ENCODE results near the gene IPO5.

IPO5 gene

DNA sequence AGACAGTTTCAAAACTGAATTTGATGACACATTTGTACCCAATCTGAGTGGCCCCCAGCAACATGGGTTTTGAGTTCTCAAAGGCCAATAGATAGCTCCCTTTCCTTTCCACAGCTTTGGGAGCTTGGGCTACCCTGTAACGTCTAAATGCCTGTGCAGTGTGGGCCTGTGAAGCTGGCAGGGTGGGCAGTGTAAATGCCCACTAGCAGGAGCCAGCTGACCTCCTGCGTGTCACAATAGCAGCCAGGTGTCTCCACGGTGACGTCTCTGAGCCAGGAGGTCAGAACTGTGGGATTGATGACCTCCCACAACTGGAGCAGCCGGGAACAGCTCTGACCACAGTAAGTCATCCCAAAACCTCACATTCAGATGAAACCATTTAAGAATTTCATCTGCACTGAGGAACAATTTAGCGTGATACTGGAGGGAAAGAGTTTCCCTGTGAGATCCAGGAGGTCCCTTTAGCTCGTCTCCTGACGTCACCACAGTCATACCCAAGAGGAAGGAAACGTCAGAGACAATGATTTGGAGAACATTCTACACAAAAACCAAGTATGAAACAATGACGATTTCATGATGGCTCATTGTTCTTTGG, at the start of gene IPO5:
Gene IPO5 (plus strand): TSS at position 300 of the 595 bp plus-strand sequence. CDS start 23,022 bp downstream, outside the sequence.
- peak in 1 of 10 donors; percentile 44 for DNase-seq
- intact Hi-C loops (cut with DNase I), result no loop called here

DNA sequence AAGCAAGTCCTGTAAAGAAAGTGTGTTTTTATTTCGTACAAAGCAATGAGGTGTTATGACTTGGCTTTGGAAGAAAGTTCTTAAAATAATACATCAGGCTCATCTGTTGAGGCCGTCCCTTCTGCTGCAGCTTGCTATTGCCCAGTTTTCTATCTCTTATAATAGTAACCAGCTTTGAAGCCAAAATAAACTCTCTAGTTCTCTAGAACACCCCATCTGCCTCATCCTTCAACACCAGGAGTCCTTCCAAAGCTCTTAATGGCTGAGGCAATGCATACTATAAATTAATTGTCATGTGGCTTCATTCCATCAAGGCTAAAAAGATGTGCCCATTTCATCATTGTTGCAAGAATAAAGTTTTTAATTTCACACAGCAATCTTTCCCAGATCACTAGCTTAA, 49.4 kb upstream of the IPO5 start:
- DNase-seq, result no peak
- intact Hi-C loops (cut with DNase I), result no loop called here

DNA sequence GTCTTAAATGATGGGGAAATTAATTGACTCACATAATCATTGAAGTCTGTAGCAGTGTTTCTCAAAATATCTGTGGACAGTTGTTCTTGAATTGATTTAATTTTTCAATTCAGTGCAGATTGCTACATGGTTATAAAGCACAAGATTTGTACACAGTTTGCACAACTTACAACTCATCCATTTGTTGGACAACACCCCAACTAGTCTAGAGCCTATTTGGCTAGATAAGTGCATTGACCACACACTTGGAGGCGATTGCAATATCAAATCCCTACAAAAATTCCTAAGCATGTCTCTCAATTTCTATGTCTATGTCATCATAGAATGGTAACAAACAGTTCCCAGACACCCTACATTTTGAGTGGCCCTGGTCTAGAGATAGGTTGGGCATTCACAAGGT, 48.0 kb upstream of the IPO5 start:
- intact Hi-C loops (cut with DNase I), result no loop called here
- no peak for DNase-seq

DNA sequence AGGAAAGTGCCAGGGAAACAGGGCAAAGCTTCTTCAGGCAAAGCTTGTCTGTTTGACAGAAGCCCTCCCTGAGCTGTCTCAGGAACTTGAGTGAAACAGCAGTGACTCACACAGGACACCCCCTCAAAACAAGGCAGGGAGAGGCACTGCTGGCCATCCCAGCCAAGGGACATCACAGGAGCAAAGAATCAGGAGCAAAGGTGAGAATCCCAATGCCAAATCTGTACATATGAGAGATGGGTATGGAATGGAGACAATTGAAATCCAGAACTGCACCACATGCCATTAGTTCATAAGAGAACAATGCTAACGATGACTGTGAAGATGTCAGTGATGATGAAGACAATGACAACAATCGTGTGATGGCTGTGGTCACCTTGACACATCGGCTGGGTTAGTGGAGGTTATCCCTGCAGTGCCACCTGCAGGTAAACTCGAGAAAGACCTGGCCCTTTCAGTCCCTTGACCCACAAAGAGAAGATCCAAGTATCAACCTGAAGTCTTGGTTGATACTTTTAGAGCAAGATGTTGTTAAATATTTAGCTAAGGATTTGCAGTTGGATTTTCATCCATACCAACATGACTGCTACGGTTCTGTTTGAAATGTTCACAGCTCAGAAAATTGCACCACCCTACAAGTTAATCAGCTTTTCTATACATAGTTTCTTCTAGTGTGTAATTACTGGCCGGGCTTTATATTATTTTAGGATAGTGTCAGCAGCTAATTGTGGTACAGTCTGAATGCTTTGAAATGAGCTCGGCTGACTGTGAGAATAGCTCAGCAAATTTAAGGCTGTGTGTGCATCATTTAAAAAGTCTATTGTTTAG, 42.0 kb upstream of the IPO5 start:
- no peak for DNase-seq
- intact Hi-C loops (cut with DNase I), result no loop called here

DNA sequence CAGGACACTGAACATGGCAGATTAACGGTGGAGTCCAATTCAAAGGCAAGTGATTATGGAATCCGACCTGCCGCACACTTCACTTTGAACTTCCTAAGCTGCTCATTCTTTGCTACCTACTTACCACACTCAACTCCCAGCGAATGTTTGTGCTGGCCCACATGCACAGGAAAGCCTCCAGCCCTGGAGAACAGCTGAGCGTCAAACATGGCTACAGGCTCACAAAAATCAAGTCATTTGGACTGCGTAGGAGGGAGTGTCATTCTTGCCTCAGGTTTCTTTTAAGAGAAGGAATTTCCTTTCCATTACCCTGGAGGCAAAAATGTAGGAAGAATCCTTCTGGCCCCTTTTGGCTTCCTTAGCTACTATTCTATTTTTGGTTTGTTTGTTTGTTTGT, 41.3 kb upstream of the IPO5 start:
- intact Hi-C loops (cut with DNase I), result no loop called here
- DNase-seq, result no peak

DNA sequence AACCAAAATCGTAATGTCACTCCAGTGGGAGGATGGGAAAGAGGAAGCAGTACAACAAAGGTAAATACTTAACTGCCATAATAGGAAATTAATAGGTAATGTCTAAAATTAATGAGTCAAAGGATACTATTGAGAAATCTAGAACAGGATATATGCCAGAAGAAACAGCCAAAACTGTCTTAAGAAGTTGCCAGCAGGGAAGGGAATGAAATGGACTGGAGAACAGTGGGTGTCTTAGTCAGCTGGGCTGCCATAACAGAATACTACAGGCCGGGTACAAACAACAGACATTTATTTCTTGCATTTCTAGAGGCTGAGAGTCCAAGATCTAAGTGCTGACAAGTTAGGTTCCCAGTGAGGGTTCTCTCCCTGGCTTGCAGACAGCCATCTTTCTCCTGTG, 40.3 kb upstream of the IPO5 start:
- intact Hi-C loops (cut with DNase I), result no loop called here
- no peak for DNase-seq

DNA sequence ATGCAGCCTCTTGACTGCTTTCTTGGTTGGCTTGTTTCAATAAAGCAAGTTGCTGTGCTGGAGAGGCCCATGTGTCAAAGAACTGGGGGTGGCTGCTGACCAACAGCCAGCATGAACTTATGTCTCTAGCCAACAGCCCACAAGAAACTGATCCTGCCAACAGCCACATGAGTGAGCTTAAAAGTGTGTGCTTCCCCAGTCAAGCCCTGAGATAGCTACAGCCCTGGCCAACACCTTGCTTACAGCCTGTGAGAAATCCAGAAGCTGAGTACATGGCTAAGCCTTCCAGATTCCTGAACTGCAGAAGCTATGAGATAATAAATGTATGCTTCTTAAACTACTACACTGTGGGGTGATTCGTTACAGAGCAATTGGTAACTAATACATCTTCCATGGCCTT, 38.9 kb upstream of the IPO5 start:
- peak in 8 of 10 donors; percentile 30 to 88 (median 35) for DNase-seq
- intact Hi-C loops (cut with DNase I), result no loop called here

DNA sequence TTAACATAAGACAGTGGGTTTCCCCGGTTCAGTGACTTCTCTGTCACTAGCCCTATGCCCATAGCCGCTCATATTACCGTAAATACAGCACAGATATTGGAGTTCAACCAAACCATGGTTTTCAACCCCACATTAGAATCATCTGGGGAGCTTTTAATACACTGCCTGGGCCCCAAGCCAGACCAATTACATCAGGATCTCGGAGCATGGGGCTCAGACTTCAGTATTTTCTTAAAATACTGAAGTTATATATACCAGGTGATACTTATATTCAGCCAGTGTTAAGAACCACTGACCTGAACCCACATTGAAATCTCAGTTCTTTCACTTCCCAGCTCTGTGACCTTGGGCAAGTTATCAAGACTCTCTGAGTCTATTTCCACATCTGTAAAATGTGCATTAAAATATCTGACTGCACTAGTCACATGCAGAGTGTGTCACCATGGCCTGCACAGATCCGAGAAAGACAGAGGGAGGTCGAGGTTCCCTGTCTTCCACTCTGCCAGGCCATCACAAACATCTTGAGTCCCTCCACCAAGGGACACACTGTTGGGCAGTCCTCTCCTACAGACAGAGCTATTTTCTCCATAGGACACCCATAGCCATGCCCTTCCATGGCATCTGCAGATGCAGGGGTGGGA, 32.2 kb upstream of the IPO5 start:
- DNase-seq, result no peak
- intact Hi-C loops (cut with DNase I), result no loop called here

DNA sequence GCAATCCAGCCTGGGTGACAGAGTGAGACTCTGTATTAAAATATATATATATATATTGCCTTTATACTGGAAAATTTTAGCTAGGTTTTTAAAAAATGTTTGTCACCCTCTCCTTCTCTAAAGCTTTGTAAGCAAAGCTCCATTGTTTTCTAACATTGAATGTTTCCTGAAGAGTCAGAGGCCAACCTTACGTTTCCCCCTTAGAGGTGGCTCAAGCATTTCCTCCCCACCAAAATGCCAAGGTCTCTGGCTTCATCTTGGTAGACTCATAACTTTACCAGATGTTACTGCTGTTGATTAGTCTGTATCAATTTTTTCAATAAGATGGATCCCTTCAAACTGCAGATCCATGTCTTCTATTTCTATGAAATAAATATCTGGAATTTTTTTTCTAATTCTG, 25.2 kb upstream of the IPO5 start:
- no peak for DNase-seq
- intact Hi-C loops (cut with DNase I), result no loop called here

DNA sequence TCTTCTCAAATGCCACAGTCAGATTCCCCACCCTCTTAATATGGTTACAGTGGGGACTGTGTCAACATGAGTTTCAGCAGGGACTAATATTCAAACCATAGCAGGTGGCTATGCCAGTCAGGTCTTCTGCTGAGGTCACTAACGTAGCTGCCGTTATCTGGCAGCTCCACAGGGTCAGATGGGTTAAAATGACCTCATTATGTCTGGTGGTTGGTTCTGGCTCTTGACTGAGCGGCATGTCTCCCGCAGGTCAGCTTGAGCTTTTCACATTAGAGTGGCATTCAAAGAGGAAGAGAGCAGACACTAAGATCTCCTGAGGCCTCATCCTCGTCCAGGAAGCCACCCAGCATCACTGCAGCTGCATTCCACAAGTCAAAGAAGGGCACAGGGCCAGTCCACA, 21.4 kb upstream of the IPO5 start:
- intact Hi-C loops (cut with DNase I), result no loop called here
- peak in 1 of 10 donors; percentile 11 for DNase-seq

DNA sequence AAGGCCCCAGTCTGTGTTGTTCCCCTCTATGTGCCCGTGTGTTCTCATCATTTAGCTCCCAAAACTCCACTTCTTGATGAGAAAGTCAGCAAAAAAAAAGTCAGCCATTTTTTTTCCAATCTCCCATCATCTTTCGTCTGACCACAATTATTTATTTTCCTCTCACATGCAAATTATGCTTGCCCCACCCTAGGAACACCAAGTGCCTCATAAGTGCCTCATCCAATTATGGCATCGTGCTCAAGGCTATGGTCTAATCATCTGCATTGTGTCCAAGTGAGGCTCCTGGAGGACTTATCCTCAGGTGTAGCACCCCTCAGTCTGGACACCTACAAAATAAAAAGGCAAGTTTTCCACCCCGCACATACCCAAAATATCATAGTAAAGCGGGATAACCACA, 20.8 kb upstream of the IPO5 start:
- intact Hi-C loops (cut with DNase I), result no loop called here
- no peak for DNase-seq

DNA sequence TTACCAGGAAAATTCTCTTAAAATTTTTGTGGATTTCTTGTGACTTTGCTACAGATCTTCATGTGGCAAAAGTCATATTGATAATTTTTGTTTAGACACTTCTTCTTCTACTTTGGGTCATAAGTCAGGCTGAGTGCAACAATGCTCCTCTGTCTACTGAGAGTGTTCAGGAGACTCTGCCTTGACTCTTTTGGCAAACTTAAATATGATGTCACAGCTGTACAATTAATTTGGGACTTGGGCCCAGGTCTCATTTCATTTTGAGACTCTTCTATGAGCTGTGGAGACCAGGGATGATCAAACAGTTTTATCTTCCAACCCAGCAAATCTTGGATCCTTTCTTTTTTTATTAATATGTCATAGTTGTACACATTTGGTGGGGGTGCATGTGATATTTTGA, 19.7 kb upstream of the IPO5 start:
- intact Hi-C loops (cut with DNase I), result no loop called here
- no peak for DNase-seq

DNA sequence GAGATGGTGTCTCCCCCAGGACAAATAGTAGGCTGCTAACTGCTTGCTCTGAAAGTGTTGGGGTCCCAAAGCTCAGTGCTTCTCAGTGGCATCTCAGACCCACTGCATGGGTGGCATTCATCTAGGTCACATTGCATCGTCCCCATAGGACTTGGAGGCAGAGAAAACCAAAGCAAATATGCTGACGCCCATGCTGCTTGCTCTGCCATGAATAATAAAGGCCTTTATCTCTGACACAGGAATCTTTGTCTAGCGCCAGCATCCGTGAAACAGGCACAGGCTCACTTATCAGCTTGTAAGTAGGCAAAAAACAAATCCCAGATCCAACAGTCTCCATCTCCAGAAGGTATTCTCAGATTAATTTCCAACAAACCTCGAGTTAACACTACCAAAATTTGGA, 18.9 kb upstream of the IPO5 start:
- peak in 4 of 10 donors; percentile 10 to 67 (median 28) for DNase-seq
- intact Hi-C loops (cut with DNase I), result no loop called here

DNA sequence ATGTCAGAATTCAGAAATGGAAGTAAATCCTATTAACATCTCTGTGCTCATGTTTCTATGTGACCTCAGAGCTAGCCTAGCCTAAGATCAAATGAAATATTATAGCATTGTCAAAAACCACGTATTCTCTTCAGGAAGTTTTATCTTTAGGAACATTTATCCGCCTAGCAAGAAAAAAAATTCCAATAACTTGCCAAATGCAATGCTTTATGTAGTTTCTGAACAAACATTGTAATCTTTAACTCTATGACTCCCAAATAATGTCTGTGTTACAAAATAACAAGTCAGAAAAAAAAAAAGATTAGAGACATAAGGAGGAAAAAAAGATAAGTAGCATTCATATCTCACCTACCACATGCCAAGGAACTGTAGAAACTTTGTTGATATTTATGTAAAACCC, 18.4 kb upstream of the IPO5 start:
- DNase-seq, result no peak
- intact Hi-C loops (cut with DNase I), result no loop called here

DNA sequence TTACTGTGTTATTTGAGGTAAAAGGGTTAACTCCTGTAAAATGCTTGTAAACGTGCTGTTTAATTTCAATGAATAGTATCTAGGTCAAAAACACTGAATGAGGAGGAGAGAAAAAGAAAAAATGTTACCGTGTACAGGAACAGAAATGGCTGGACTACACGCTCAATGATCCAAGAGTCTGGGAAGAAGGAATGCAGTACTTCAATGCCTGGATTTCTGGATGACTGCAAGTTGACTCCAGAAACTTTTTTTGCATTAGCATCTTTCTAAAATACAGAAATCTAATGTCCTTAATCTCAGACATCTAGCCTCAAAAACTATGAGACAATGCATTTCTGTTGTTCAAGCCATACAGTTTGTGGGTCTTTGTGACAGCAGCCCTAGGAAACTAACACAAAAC, 17.4 kb upstream of the IPO5 start:
- intact Hi-C loops (cut with DNase I), result no loop called here
- DNase-seq, result no peak

DNA sequence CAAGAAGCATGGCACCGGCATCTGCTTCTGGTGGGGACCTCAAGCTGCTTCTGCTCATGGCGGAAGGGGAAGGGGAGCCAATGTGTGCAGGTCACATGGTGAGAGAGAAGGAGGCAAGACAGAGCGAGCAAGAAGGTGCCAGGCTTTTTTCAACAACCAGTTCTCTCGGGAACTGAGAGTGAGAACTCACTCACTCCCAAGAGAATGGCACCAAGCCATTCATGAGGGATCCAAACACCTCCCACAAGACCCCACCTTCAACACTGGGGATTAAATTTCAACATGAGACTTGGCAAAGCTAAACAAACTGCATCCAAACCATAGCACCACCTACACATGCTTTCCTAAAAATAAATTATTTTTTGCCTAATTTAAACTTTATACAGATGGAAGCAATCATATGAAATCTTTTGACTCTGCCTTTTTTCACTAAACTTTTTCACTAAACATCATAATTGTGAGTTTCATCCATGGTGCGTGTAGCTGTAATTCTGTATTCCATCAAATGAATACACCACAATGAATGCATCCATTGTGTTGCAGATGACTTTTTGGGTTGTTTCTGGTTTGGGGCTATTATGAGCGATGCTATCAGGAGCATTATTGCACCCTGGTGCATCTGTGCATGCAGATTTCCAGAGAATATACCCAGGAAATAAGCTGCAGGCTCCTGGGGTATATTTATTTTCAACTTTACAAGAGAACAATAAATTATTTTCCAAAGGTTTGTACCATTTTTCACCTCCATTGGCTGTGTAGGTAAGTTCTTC, 14.6 kb upstream of the IPO5 start:
- peak in 2 of 10 donors; percentile 15 to 71 for DNase-seq
- intact Hi-C loops (cut with DNase I), result no loop called here

DNA sequence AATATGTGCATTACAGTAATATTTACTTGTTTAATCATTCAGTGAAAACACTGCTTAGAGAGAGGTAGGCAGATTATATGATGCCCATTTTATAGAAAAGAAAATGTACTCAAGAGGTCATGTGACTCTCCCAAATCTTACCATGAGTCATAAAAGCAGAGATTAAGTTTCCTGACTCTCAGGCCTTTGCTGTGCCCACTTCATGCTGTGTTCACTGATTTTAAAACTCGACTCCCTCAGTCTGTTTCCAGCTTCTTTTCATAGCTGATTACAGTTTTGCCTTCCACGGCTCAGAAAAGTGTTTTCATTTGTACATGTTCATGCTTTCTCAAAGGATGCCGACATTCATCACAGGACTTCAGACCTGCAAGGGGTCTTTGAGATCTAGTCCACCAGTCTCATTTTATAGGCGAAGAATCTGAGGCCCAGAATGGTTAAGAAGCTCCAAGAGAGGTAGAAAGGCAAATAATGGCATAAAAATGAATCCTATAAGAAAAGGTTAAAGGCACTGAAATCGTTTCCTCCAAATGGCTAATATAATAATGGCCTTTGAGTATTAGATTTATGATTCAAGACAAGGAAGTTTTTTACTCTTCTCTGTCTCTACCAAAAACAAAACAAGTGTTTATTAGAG, 9.0 kb upstream of the IPO5 start:
- no peak for DNase-seq
- intact Hi-C loops (cut with DNase I), result no loop called here

DNA sequence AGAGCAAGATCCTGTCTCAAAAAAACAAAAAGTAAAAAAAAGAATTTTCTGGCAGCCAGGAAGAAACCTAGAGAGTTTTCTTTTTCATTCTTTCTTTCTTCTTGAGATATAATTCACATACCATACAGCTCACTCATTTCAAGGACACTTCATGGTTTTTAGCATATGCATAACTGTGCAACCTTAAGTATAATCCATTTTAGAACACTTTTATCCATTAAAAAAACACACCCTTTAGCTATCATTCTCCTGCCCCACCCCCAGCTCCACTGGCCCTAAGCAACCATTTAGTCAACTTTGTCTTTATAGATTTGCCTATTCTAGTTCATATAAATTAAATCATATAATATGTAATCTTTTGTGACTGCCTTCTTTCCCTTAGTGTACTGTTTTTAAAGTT, 8.1 kb upstream of the IPO5 start:
- no peak for DNase-seq
- intact Hi-C loops (cut with DNase I), result no loop called here

DNA sequence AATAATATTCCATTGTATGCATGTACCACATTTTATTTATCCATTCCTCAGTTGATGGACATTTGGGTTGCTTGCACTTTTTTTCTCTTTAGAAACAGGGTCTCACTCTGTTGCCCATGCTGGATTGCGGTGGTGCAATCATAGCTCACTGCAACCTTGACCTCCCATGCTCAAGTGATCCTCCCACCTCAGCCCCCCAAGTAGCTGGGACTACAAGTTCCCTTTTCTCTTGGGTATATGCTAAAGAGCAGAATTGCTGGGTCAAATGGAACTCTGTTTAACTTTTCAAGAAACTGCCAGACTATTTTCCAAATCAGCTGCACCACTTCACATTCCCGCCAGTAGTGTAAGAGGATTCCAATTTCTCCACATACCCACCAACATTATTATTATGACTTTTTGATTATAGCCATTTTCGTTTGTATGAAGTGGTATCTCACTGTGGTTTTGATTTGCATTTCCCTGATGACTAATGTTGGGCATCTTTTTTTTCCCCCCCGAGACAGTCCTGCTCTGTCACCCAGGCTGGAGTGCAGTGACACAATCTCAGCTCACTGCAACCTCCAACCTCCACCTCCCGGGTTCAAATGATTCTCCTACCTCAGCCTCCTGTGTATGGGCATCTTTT, 7.6 kb upstream of the IPO5 start:
- intact Hi-C loops (cut with DNase I), result no loop called here
- DNase-seq, result no peak

DNA sequence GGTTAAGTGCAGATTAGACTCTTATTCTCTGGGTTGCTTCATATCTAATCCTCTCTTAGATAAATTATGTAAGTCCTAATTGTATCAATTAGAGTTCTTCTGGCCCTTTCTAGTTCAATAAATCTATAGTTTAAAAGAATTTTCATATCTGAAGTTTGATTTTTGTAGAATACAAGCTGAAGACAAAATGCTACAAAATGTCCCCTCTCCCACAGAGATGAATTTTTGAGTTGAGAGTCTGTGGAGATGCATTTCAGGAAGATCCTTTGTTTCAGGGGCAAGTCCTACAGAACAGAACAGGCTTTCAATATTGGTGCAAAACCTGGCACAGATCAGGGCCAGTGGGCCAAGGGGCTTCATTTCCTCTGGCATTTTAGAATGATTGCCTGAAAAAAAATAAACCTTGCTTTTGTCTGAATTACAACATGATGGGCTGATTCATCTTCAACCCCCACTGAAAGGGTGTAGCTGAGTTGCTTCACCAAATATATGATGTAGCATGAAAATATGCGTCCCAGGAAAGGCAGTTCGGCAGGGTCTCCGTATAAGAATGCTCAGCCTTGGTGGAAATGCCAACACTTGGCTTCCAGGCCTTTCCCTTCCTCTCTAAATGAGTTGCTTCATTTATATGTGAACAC, 6.4 kb upstream of the IPO5 start:
- intact Hi-C loops (cut with DNase I), result no loop called here
- peak in 1 of 10 donors; percentile 12 for DNase-seq

Data from posterior cingulate gyrus (tissue), 11 donors.